Dermis lymphatic vessel endothelial cell (primary cell): Measurements from ENCODE around the gene NACC1. TPM values are rescaled to one million over a fixed set of nuclear protein-coding genes. Genes with fewer than 3 reads are reported as not detected.

Experiments used
- total RNA-seq: library from RNA; depleted of rRNA; stranded (reverse); fragments of >200 nt; gene quantifications from 2 replicates; pipeline ENCODE4 v1.2.1, GENCODE V29; 2014

NACC1 gene
- total RNA-seq, result 25.9 and 27.6 TPM in 2 replicates

GRCh38 chr19:13117772-13118423 is at the start of gene NACC1:
NACC1 (plus strand) TSS chr19:13118264; CDS start chr19:13135208, 16,944 bp downstream.

GRCh38 chr19:13102666-13103580 is 15.1 kb upstream of the NACC1 start, which contains the start of gene LYL1:
LYL1 (minus strand) TSS chr19:13102858; CDS start chr19:13101171, 1,687 bp downstream.

GRCh38 chr19:13116282-13117175 is 1.5 kb upstream of the NACC1 start, which contains the start of gene TRMT1:
TRMT1 (minus strand) TSS chr19:13116740; CDS start chr19:13116399, 341 bp downstream.

GRCh38 chr19:13150187-13150930 is 32.3 kb downstream of the NACC1 start, which contains the start of the genes IER2 and STX10:
IER2 (plus strand) TSS chr19:13150411; CDS start chr19:13153187, 2,776 bp downstream.
STX10 (minus strand) TSS chr19:13150375; CDS start chr19:13150173, 202 bp downstream.

Other genes with a start within 250 kb of the NACC1 start
- 27.9 and 30.7 TPM in 2 replicates for gene DNASE2, start 236.8 kb upstream of the NACC1 start, total RNA-seq
- 0.09 TPM in 1 of 2 replicates, not detected in the other for gene KLF1, start 231.1 kb upstream of the NACC1 start, total RNA-seq
- gene GCDH, start 227.1 kb upstream of the NACC1 start, total RNA-seq, result 19.4 and 19.8 TPM in 2 replicates
- gene SYCE2, start 199.0 kb upstream of the NACC1 start, total RNA-seq, result 0.11 TPM in 1 of 2 replicates, not detected in the other
- gene FARSA, start 184.6 kb upstream of the NACC1 start, total RNA-seq, result 28.2 and 41.6 TPM in 2 replicates
- gene CALR, start 179.7 kb upstream of the NACC1 start, total RNA-seq, result 1,472 and 1,781 TPM in 2 replicates
- 50.2 and 60.8 TPM in 2 replicates for gene RAD23A, start 172.4 kb upstream of the NACC1 start, total RNA-seq
- gene GADD45GIP1, start 161.0 kb upstream of the NACC1 start, total RNA-seq, result 14.5 and 23.3 TPM in 2 replicates
- gene DAND5, start 148.7 kb upstream of the NACC1 start, total RNA-seq, result 0.22 and 0.34 TPM in 2 replicates
- 10.7 and 21.7 TPM in 2 replicates for gene NFIX, start 122.8 kb upstream of the NACC1 start, total RNA-seq
- 19.3 and 38.4 TPM in 2 replicates for gene LYL1, start 15.4 kb upstream of the NACC1 start, total RNA-seq
- gene TRMT1, start 1.5 kb upstream of the NACC1 start, total RNA-seq, result 17.8 and 25.3 TPM in 2 replicates
- gene STX10, start 32.1 kb downstream of the NACC1 start, total RNA-seq, result 77.0 and 80.2 TPM in 2 replicates
- gene IER2, start 32.1 kb downstream of the NACC1 start, total RNA-seq, result 28.6 and 36.0 TPM in 2 replicates